Calu3 (cell line): ENCODE results near the gene SOCS1. TPM values are rescaled to one million over a fixed set of nuclear protein-coding genes. Genes with fewer than 3 reads are reported as not detected.

ENCODE experiments used
- BruUV-seq: library from RNA; stranded (reverse); fragments of 400-500 nt; replicated peaks from 2 replicates; lab custom pipeline; 2021; lab: Mats Ljungman, UMichigan
- CTCF ChIA-PET: fragments of 300-600 bp; sonication (Branson Sonifier 250); formaldehyde crosslinking; loops from one replicate; lab custom pipeline; 2022; ENCODE audit warnings: antibody characterized with exemption; lab: Charles Lee
- DNase-seq: peaks from one replicate; pipeline ENCODE4 v3.0.0; 2022
- H3K27ac Mint-ChIP-seq: one replicate; pipeline ENCODE4 v1.8.0; 2022; ENCODE audit warnings: mixed read lengths; ENCODE audit not compliant: unreplicated experiment
- H3K27me3 Mint-ChIP-seq: one replicate; pipeline ENCODE4 v1.8.0; 2022; ENCODE audit warnings: mixed read lengths; ENCODE audit not compliant: unreplicated experiment
- H3K36me3 Mint-ChIP-seq: one replicate; pipeline ENCODE4 v1.8.0; 2022; ENCODE audit warnings: mild to moderate bottlenecking, moderate library complexity, mixed read lengths; ENCODE audit not compliant: insufficient read depth, unreplicated experiment
- H3K4me1 Mint-ChIP-seq: one replicate; pipeline ENCODE4 v1.8.0; 2022; ENCODE audit warnings: mild to moderate bottlenecking, low read depth, mixed read lengths; ENCODE audit not compliant: unreplicated experiment
- H3K4me3 Mint-ChIP-seq: one replicate; pipeline ENCODE4 v1.8.0; 2022; ENCODE audit warnings: mild to moderate bottlenecking, low read depth, moderate library complexity, mixed read lengths; ENCODE audit not compliant: unreplicated experiment
- H3K9me3 Mint-ChIP-seq: one replicate; pipeline ENCODE4 v1.8.0; 2022; ENCODE audit warnings: low read depth, mixed read lengths; ENCODE audit not compliant: unreplicated experiment
- intact Hi-C: fragments of 100-400 bp; cut with micrococcal nuclease; formaldehyde crosslinking; loops from one replicate; pipeline ENCODE4 v1.10.0; 2022; ENCODE audit not compliant: unreplicated experiment
- total RNA-seq: library from RNA; stranded (reverse); gene quantifications from 2 replicates; pipeline ENCODE4 v1.2.3, GENCODE V29; 2022
- TF ChIP-seq, protein P1 (sequence below): fragments of 200-600 bp; IDR thresholded peaks from one replicate; pipeline ENCODE4 v1.8.0; 2022; ENCODE audit warnings: antibody characterized with exemption; ENCODE audit not compliant: unreplicated experiment

Gene SOCS1
- total RNA-seq, 1 experiment from 2014 or later: 4.8 TPM

DNA sequence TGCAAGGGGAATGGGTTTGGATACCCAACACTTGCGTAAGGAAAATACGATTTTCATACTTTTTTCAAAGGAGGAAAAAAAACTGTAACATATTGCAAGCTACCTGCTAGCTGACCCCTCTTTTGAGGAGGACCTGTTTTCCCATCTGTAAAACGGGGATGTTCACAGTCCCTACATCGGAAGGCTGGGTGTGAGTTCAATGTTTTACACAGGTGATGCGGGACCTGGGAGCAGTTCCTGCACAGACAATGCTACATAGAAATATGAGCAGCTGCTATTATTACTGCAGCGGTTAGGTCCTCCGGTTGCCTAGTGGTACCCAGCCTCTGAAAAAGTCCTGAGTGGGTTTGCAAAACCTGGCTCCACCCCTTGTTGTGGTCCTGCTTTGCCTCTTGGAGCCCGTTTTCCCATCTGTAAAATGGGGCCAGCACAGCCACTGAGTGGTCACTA is 3.5 kb downstream of the SOCS1 start:
- H3K27ac Mint-ChIP-seq: no peak overlapping the region
- H3K27me3 Mint-ChIP-seq: no peaks in the 10 kb centered on the region
- no peak for DNase-seq
- intact Hi-C loops: loop anchor here (10.0 kb wide), 2 partner anchors 118 to 148 kb away; no protein-coding TSS in a partner anchor
- H3K36me3 Mint-ChIP-seq: peaks cover 37% of the 10 kb centered on the region
- no peak overlapping the region for H3K4me3 Mint-ChIP-seq
- TF ChIP-seq, protein P1, sequence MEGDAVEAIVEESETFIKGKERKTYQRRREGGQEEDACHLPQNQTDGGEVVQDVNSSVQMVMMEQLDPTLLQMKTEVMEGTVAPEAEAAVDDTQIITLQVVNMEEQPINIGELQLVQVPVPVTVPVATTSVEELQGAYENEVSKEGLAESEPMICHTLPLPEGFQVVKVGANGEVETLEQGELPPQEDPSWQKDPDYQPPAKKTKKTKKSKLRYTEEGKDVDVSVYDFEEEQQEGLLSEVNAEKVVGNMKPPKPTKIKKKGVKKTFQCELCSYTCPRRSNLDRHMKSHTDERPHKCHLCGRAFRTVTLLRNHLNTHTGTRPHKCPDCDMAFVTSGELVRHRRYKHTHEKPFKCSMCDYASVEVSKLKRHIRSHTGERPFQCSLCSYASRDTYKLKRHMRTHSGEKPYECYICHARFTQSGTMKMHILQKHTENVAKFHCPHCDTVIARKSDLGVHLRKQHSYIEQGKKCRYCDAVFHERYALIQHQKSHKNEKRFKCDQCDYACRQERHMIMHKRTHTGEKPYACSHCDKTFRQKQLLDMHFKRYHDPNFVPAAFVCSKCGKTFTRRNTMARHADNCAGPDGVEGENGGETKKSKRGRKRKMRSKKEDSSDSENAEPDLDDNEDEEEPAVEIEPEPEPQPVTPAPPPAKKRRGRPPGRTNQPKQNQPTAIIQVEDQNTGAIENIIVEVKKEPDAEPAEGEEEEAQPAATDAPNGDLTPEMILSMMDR: no peak
- no peaks in the 10 kb centered on the region for H3K9me3 Mint-ChIP-seq
- no TSS peak for BruUV-seq
- CTCF ChIA-PET: no interaction called here
- H3K4me1 Mint-ChIP-seq: peaks cover 8% of the 10 kb centered on the region

DNA sequence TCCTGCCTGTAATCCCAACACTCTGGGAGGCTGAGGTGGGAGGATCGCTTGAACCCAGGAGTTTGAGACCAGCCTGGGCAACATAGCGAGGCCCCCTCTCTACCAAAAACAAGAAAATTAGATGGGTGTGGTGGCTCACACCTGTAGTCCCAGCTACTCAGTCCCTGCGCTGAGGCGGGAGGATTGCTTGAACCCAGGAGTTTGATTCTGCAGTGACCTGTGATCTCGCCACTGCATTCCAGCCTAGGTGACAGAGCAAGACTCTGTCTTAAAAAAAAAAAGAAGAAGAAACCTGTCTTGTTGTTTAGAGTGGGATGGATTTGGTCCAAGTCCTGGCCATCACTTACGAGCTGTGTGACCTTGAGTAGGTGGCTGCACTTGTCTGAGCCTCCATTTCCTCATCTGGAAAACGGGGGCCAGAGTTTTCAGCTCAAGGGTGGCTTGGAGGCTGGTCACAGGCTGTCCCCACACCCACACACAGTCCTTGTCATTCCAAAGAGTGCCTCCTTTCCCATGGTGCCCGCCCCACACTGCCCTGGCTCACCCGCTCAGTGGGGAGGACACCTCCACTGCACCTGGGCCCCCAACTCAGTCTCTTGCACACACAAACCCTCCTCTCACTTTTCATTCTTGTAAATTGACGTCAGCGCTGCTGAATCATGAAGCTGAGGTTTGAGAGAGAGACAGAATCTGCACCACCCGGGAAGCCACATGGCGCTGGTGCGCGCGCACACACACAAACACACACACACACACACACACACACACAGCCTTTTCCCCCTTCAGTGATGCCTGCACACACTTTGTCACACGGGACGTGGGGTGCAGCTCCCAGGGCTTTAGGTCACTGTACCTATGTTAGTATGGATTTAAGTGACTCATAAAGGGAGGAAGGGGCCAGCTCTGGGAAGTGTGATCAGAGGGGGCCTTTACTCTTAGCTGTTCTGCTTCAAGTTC is 4.2 kb downstream of the SOCS1 start:
- Mint-ChIP-seq H3K27ac (no peak overlapping the region), H3K4me1 (peaks cover under 1% of the 10 kb centered on the region), H3K36me3 (peaks cover 30% of the 10 kb centered on the region), H3K4me3 (no peak overlapping the region), H3K9me3 (no peaks in the 10 kb centered on the region), H3K27me3 (no peaks in the 10 kb centered on the region)
- no TSS peak for BruUV-seq
- intact Hi-C loops: loop anchor here (10.0 kb wide), 2 partner anchors 117 to 147 kb away; no protein-coding TSS in a partner anchor
- TF ChIP-seq, protein P1: no peak
- DNase-seq: no peak
- CTCF ChIA-PET: no interaction called here

DNA sequence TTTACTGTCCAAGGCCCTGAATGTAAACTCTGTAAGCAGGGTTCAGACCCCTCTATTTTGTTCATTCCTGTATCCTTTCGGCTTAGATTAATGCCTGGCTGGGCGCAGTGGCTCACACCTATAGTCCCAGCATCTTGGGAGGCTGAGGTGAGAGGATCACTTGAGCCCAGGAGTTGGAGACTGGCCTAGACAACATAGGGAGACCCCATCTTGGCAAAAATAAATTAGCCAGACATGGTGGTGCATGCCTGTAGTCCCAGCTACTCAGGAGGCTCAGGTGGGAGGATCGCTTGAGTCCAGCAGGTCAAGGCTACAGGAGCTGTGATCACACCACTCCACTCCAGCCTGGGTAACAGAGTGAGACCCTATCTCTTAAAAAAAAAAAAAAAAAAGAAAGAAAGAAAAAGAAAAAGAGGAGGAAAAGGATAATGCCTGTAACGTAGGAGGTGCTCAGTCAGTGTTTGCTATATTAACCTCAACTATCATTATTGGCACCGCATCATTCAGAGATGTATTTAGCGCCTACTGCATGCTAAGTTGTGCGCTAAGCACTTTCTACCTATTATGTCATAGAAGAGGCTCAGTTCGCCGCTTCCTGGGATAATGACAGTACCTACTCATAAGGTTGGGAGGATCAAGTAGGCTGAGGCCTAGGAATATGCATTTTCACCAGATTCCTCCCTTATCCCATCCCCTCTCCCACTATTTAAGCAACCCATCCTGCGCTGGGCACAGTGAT is 5.0 kb downstream of the SOCS1 start:
- no peaks in the 10 kb centered on the region for H3K4me1 Mint-ChIP-seq
- no peaks in the 10 kb centered on the region for H3K27me3 Mint-ChIP-seq
- intact Hi-C loops: loop anchor here (10.0 kb wide), 2 partner anchors 116 to 146 kb away; no protein-coding TSS in a partner anchor
- no TSS peak for BruUV-seq
- TF ChIP-seq, protein P1: no peak
- H3K9me3 Mint-ChIP-seq: no peaks in the 10 kb centered on the region
- CTCF ChIA-PET: interaction anchor here (0.7 kb wide), 1 partner anchor 151 kb away, joined by 3 read pairs; no protein-coding TSS in a partner anchor
- H3K27ac Mint-ChIP-seq: no peak overlapping the region
- DNase-seq: no peak
- no peak overlapping the region for H3K4me3 Mint-ChIP-seq
- peaks cover 21% of the 10 kb centered on the region for H3K36me3 Mint-ChIP-seq

DNA sequence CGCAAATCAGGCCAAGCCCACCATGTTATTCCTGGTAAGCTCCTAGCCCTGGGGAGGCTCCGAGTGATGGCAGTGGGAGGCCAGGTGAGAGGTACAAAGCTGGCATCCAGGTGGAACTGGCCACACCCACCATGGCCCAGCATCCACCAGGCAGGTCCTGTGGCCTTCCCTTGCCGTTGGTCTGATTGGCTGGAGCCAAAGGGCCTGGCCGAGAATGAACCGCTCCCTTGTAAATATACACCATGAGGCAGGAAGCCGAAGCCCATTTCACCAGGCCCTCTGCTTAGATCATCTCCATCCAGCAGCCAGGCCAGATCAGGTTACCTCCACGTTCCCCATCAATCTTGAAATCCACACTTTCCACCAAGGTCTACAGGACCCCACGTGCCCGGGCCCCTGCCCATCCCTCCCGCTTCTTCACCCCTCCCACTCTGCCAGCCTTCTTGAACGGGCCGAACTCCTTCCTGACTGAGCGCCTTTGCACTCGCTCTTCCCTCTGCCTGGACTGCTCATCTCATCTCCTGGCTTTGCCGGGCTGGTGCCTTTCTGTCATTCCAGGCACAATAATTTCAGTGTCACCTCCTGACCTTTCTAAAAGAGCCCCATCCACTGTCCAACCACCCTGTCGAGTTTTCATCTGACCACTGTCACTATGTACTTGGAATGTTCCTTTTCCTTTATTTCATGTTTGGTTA is 5.8 kb downstream of the SOCS1 start:
- intact Hi-C loops: loop anchor here (10.0 kb wide), 2 partner anchors 115 to 145 kb away; no protein-coding TSS in a partner anchor
- no peaks in the 10 kb centered on the region for H3K27me3 Mint-ChIP-seq
- H3K9me3 Mint-ChIP-seq: no peaks in the 10 kb centered on the region

More for the DNA sequence above, 5.8 kb downstream of the SOCS1 start:
- no peak overlapping the region for H3K27ac Mint-ChIP-seq
- peaks cover 14% of the 10 kb centered on the region for H3K36me3 Mint-ChIP-seq
- CTCF ChIA-PET: interaction anchor here (0.7 kb wide), 1 partner anchor 150 kb away, joined by 3 read pairs; no protein-coding TSS in a partner anchor
- TF ChIP-seq, protein P1: no peak
- no peaks in the 10 kb centered on the region for H3K4me1 Mint-ChIP-seq
- no peak overlapping the region for H3K4me3 Mint-ChIP-seq
- DNase-seq: no peak
- no TSS peak for BruUV-seq
